Loucy (cell line): ENCODE results near the gene LRBA.

ENCODE experiments used
- CTCF ChIP-seq: fragments of 200-600 bp; sonication (generic); conservative IDR thresholded peaks from 2 replicates; pipeline ENCODE4 v1.5.1; 2014; ENCODE audit warnings: mild to moderate bottlenecking, antibody characterized with exemption, low read length
- EZH2phosphoT487 ChIP-seq: fragments of 200-600 bp; IDR thresholded peaks from 2 replicates; pipeline ENCODE4 v1.6.1; 2018; ENCODE audit warnings: antibody characterized with exemption, mild to moderate bottlenecking, moderate library complexity, borderline replicate concordance

GRCh38 chr4:150826306-150826705 is 188.8 kb downstream of the LRBA start:
- TF ChIP-seq CTCF (no peak), EZH2phosphoT487 (no peak)
